Left ventricle myocardium inferior (tissue), 1 donor: ENCODE data around the gene TMEM101. TPM values are rescaled to one million over a fixed set of nuclear protein-coding genes. Genes with fewer than 3 reads are reported as not detected.

Source experiments
- DNase-seq: peaks from one replicate; pipeline ENCODE4 v3.0.0-alpha.2; 2020
- H3K27ac ChIP-seq: fragments of 200-600 bp; replicated peaks from 2 replicates; pipeline ENCODE4 v1.8.0; 2021
- H3K27me3 ChIP-seq: fragments of 200-600 bp; 2 replicates; pipeline ENCODE4 v1.8.0; 2021; ENCODE audit warnings: low read depth
- H3K36me3 ChIP-seq: fragments of 200-600 bp; 2 replicates; pipeline ENCODE4 v1.8.0; 2021
- H3K4me1 ChIP-seq: fragments of 200-600 bp; 2 replicates; pipeline ENCODE4 v1.8.0; 2021
- H3K4me3 ChIP-seq: fragments of 200-600 bp; 2 replicates; pipeline ENCODE4 v1.8.0; 2021; ENCODE audit warnings: mild to moderate bottlenecking, moderate library complexity
- H3K9me3 ChIP-seq: fragments of 200-600 bp; replicated peaks from 2 replicates; pipeline ENCODE4 v1.8.0; 2021
- intact Hi-C: fragments of 100-400 bp; cut with micrococcal nuclease; formaldehyde crosslinking; loops from one replicate; pipeline ENCODE4 v1.11.0; 2022
- long read RNA-seq: library from polyadenylated mRNA; unstranded; transcript quantifications from one replicate; pipeline ENCODE4 v2.0.0, GENCODE V29; 2021
- total RNA-seq: library from RNA; stranded (reverse); fragmentation: NEBNext Ultra II Directional; extraction: Animal tissue kit (Norgen Biotek cat#: 25700); gene quantifications from one replicate; pipeline ENCODE4 v1.2.1, GENCODE V29; 2021
- TF ChIP-seq, protein P1 (sequence below): fragments of 200-600 bp; IDR thresholded peaks from 2 replicates; pipeline ENCODE4 v1.8.0; 2021; ENCODE audit warnings: antibody characterized with exemption, mild to moderate bottlenecking, borderline replicate concordance
- donor health status: DM: no; HTN: yes; CAD: no; lungs with severe emphysema.

The TMEM101 gene
- total RNA-seq = 18.3 TPM
- long read RNA-seq, transcript TMEM101-201 (4 exons, 1,536 nt) = major isoform, 31 of 34 reads
- long read RNA-seq, partial matches to known transcripts = 2 of 34 reads
- long read RNA-seq, other reads (novel, unspliced or antisense) = 1 of 34 reads

DNA sequence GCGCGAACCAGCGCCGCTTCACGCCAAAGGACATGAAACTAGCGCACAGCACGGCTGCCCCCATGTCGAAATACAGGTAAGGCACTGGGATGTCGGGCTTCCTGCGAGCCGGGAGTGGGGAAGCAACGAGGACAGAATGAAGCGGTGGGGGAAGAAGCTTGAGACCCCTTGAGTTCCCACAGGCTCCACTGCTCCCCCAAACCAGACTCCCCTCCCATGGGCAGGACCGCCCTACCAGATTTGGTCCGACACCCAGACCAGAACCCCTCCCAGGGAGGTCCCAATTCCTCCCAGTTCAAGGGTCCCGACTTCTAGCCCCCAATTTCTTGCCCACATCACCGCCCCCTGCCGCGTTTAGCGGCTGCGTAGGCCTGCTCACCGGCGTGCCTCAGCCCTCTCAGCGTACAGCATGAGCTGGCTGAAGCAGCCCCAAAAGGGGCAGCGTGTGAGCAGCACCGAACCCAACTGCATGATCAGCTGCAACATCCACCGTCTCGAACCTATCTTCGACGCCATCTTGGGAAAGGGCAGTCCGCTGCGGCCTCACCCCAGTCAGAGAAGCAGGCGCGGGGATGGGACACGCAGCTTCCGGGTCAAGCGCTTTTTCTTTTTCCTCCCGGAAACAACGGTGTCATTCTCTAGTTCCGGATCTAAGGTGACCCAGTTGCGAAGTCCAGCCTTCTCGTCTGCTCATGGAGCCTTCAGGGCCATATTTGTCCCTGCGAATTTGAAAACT, at the start of gene TMEM101:
TSS of gene TMEM101 (minus strand) at position 527 of the 736 bp plus-strand sequence. CDS start at position 516, 11 bp downstream.
- Histone ChIP-seq H3K27me3 (no peaks in the 10 kb centered on the region), H3K4me3 (peak within 1 kb of the TSS; percentile 93), H3K27ac (peak within 1 kb of the TSS; percentile 85), H3K4me1 (peaks cover 45% of the 10 kb centered on the region), H3K36me3 (peaks cover 4% of the 10 kb centered on the region), H3K9me3 (no peaks in the 10 kb centered on the region)
- peak; percentile 90 for DNase-seq
- TF ChIP-seq, protein P1, sequence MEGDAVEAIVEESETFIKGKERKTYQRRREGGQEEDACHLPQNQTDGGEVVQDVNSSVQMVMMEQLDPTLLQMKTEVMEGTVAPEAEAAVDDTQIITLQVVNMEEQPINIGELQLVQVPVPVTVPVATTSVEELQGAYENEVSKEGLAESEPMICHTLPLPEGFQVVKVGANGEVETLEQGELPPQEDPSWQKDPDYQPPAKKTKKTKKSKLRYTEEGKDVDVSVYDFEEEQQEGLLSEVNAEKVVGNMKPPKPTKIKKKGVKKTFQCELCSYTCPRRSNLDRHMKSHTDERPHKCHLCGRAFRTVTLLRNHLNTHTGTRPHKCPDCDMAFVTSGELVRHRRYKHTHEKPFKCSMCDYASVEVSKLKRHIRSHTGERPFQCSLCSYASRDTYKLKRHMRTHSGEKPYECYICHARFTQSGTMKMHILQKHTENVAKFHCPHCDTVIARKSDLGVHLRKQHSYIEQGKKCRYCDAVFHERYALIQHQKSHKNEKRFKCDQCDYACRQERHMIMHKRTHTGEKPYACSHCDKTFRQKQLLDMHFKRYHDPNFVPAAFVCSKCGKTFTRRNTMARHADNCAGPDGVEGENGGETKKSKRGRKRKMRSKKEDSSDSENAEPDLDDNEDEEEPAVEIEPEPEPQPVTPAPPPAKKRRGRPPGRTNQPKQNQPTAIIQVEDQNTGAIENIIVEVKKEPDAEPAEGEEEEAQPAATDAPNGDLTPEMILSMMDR = no peak
- intact Hi-C loops = no loop called here

GRCh38 chr17:44063704-44064639, 49.2 kb upstream of the TMEM101 start:
- H3K9me3 ChIP-seq = no peaks in the 10 kb centered on the region
- H3K36me3 ChIP-seq = peaks cover 35% of the 10 kb centered on the region
- peaks cover 79% of the 10 kb centered on the region for H3K4me1 ChIP-seq
- no peak for DNase-seq
- H3K4me3 ChIP-seq = no peak overlapping the region
- no peak overlapping the region for H3K27ac ChIP-seq
- TF ChIP-seq, protein P1 = no peak
- intact Hi-C loops = no loop called here
- no peaks in the 10 kb centered on the region for H3K27me3 ChIP-seq

GRCh38 chr17:44062871-44063270, 48.1 kb upstream of the TMEM101 start:
- Histone ChIP-seq H3K36me3 (peaks cover 44% of the 10 kb centered on the region), H3K27ac (no peak overlapping the region)
- intact Hi-C loops = no loop called here

GRCh38 chr17:44061446-44061845, 46.7 kb upstream of the TMEM101 start:
- DNase-seq = no peak
- no peaks in the 10 kb centered on the region for H3K27me3 ChIP-seq
- no peak overlapping the region for H3K4me3 ChIP-seq
- H3K27ac ChIP-seq = no peak overlapping the region
- H3K9me3 ChIP-seq = no peaks in the 10 kb centered on the region
- TF ChIP-seq, protein P1 = no peak
- intact Hi-C loops = no loop called here
- peaks cover 49% of the 10 kb centered on the region for H3K36me3 ChIP-seq
- H3K4me1 ChIP-seq = peaks cover 76% of the 10 kb centered on the region

More at GRCh38 chr17:44062871-44063270, 48.1 kb upstream of the TMEM101 start:
- peaks cover 86% of the 10 kb centered on the region for H3K4me1 ChIP-seq
- TF ChIP-seq, protein P1 = no peak
- H3K27me3 ChIP-seq = no peaks in the 10 kb centered on the region
- no peaks in the 10 kb centered on the region for H3K9me3 ChIP-seq
- no peak overlapping the region for H3K4me3 ChIP-seq
- DNase-seq = no peak

GRCh38 chr17:44059101-44059892, 44.5 kb upstream of the TMEM101 start:
- DNase-seq = no peak
- Histone ChIP-seq H3K4me1 (peaks cover 60% of the 10 kb centered on the region), H3K27ac (peak overlapping the region; percentile 22), H3K4me3 (no peak overlapping the region), H3K27me3 (no peaks in the 10 kb centered on the region), H3K36me3 (peaks cover 63% of the 10 kb centered on the region), H3K9me3 (no peaks in the 10 kb centered on the region)
- intact Hi-C loops = no loop called here
- TF ChIP-seq, protein P1 = no peak
